MG63 (cell line): ENCODE results near the gene CORO2B. TPM values are rescaled to one million over a fixed set of nuclear protein-coding genes. Genes with fewer than 3 reads are reported as not detected.

Source experiments
- DNase-seq: peaks from one replicate; pipeline ENCODE4 v3.0.0-alpha.2; 2020
- H3K27me3 ChIP-seq: fragments of 250-450 bp; sonication (Bioruptor Pico); 2 replicates; pipeline ENCODE4 v1.5.1; 2020; ENCODE audit warnings: mild to moderate bottlenecking, moderate library complexity
- H3K36me3 ChIP-seq: fragments of 250-450 bp; sonication (Bioruptor Pico); 2 replicates; pipeline ENCODE4 v1.5.1; 2020; ENCODE audit warnings: mild to moderate bottlenecking, moderate library complexity
- H3K4me3 ChIP-seq: fragments of 250-450 bp; sonication (Bioruptor Pico); 2 replicates; pipeline ENCODE4 v1.5.1; 2020; ENCODE audit warnings: mild to moderate bottlenecking, moderate library complexity
- H3K9me3 ChIP-seq: fragments of 250-450 bp; sonication (Bioruptor Pico); 2 replicates; pipeline ENCODE4 v1.5.1; 2020; ENCODE audit warnings: mild to moderate bottlenecking, moderate library complexity
- total RNA-seq: library from RNA; depleted of rRNA; stranded (reverse); fragments of >200 nt; shearing (Covaris generic); gene quantifications from 2 replicates; pipeline ENCODE4 v1.2.3, GENCODE V29; 2014; ENCODE audit warnings: low replicate concordance

Gene CORO2B
- total RNA-seq, 1 experiment from 2014 or later: 7.1 TPM

GRCh38 chr15:68653801-68654200 lies 75.0 kb downstream of the CORO2B start:
- DNase-seq: no peak
- H3K9me3 ChIP-seq: no peaks in the 10 kb centered on the region
- H3K27me3 ChIP-seq: no peaks in the 10 kb centered on the region
- peaks cover 16% of the 10 kb centered on the region for H3K36me3 ChIP-seq
- no peak overlapping the region for H3K4me3 ChIP-seq

GRCh38 chr15:68654786-68655560 lies 76.2 kb downstream of the CORO2B start:
- Histone ChIP-seq H3K36me3 (peaks cover 15% of the 10 kb centered on the region), H3K27me3 (no peaks in the 10 kb centered on the region), H3K4me3 (no peak overlapping the region), H3K9me3 (no peaks in the 10 kb centered on the region)
- no peak for DNase-seq

- H3K27me3 ChIP-seq: no peaks in the 10 kb centered on the region
- no peaks in the 10 kb centered on the region for H3K9me3 ChIP-seq
- DNase-seq: no peak
- no peak overlapping the region for H3K4me3 ChIP-seq
- peaks cover 17% of the 10 kb centered on the region for H3K36me3 ChIP-seq
Observed at GRCh38 chr15:68655686-68656437, 77.1 kb downstream of the CORO2B start.

- Histone ChIP-seq H3K36me3 (peaks cover 19% of the 10 kb centered on the region), H3K4me3 (no peak overlapping the region), H3K9me3 (no peaks in the 10 kb centered on the region), H3K27me3 (no peaks in the 10 kb centered on the region)
- no peak for DNase-seq
Observed at GRCh38 chr15:68656438-68656739, 77.6 kb downstream of the CORO2B start.

- Histone ChIP-seq H3K9me3 (no peaks in the 10 kb centered on the region), H3K36me3 (peaks cover 13% of the 10 kb centered on the region), H3K27me3 (no peaks in the 10 kb centered on the region), H3K4me3 (no peak overlapping the region)
- peak; percentile 51 for DNase-seq
Observed at GRCh38 chr15:68658151-68658550, 79.4 kb downstream of the CORO2B start.

GRCh38 chr15:68658641-68659358 lies 80.0 kb downstream of the CORO2B start:
- Histone ChIP-seq H3K27me3 (no peaks in the 10 kb centered on the region), H3K9me3 (peaks cover 3% of the 10 kb centered on the region), H3K4me3 (no peak overlapping the region), H3K36me3 (peaks cover 19% of the 10 kb centered on the region)
- DNase-seq: no peak

GRCh38 chr15:68663526-68663925 lies 84.7 kb downstream of the CORO2B start:
- H3K4me3 ChIP-seq: no peak overlapping the region
- DNase-seq: no peak
- H3K36me3 ChIP-seq: peaks cover 27% of the 10 kb centered on the region
- no peaks in the 10 kb centered on the region for H3K27me3 ChIP-seq
- H3K9me3 ChIP-seq: peaks cover 6% of the 10 kb centered on the region

- Histone ChIP-seq H3K27me3 (no peaks in the 10 kb centered on the region), H3K36me3 (peaks cover 23% of the 10 kb centered on the region), H3K4me3 (no peak overlapping the region), H3K9me3 (peaks cover 6% of the 10 kb centered on the region)
- DNase-seq: no peak
Observed at GRCh38 chr15:68666120-68666811, 87.5 kb downstream of the CORO2B start.

- H3K9me3 ChIP-seq: peaks cover 6% of the 10 kb centered on the region
- no peaks in the 10 kb centered on the region for H3K27me3 ChIP-seq
- H3K4me3 ChIP-seq: no peak overlapping the region
- DNase-seq: no peak
- H3K36me3 ChIP-seq: peaks cover 22% of the 10 kb centered on the region
Observed at GRCh38 chr15:68666812-68667450, 88.1 kb downstream of the CORO2B start.

GRCh38 chr15:68667800-68668625 lies 89.2 kb downstream of the CORO2B start:
- DNase-seq: no peak
- no peak overlapping the region for H3K4me3 ChIP-seq

GRCh38 chr15:68668926-68669600 lies 90.3 kb downstream of the CORO2B start:
- no peaks in the 10 kb centered on the region for H3K27me3 ChIP-seq
- H3K4me3 ChIP-seq: no peak overlapping the region
- H3K36me3 ChIP-seq: peaks cover 5% of the 10 kb centered on the region; the same call in 1 of the 2 replicates
- peak; percentile 83 for DNase-seq
- peaks cover under 1% of the 10 kb centered on the region for H3K9me3 ChIP-seq

More at GRCh38 chr15:68667800-68668625, 89.2 kb downstream of the CORO2B start:
- Histone ChIP-seq H3K27me3 (no peaks in the 10 kb centered on the region), H3K9me3 (peaks cover 6% of the 10 kb centered on the region), H3K36me3 (peaks cover 16% of the 10 kb centered on the region)

GRCh38 chr15:68672251-68672650 lies 93.5 kb downstream of the CORO2B start:
- H3K4me3 ChIP-seq: no peak overlapping the region
- no peaks in the 10 kb centered on the region for H3K27me3 ChIP-seq
- peaks cover 3% of the 10 kb centered on the region; the same call in 1 of the 2 replicates for H3K36me3 ChIP-seq
- DNase-seq: no peak
- H3K9me3 ChIP-seq: no peaks in the 10 kb centered on the region; the same call in 1 of the 2 replicates

- no peak overlapping the region for H3K4me3 ChIP-seq
- H3K9me3 ChIP-seq: no peaks in the 10 kb centered on the region; the same call in 1 of the 2 replicates
- H3K36me3 ChIP-seq: peaks cover 3% of the 10 kb centered on the region; the same call in 1 of the 2 replicates
- H3K27me3 ChIP-seq: no peaks in the 10 kb centered on the region
- DNase-seq: peak; percentile 42
Observed at GRCh38 chr15:68672781-68673205, 94.0 kb downstream of the CORO2B start.

- Histone ChIP-seq H3K9me3 (no peaks in the 10 kb centered on the region; the same call in 1 of the 2 replicates), H3K27me3 (no peaks in the 10 kb centered on the region), H3K4me3 (no peak overlapping the region), H3K36me3 (no peaks in the 10 kb centered on the region; the same call in 1 of the 2 replicates)
- DNase-seq: no peak
Observed at GRCh38 chr15:68674975-68675374, 96.2 kb downstream of the CORO2B start.
